K562 (cell line): ENCODE data around the gene TIMP2. TPM values are rescaled to one million over a fixed set of nuclear protein-coding genes. Genes with fewer than 3 reads are reported as not detected.

Source experiments
- ATAC-seq: fragments of 200-7000 bp; cut with Tn5 transposase; 3 replicates; pipeline ENCODE4 v1.9.1; 2020; ENCODE audit warnings: moderate library complexity
- BruUV-seq: library from RNA; stranded (reverse); fragments of 400-500 nt; replicated peaks from 2 replicates; lab custom pipeline; 2021; lab: Mats Ljungman, UMichigan
- CTCF ChIA-PET: fragments of 300-600 bp; formaldehyde crosslinking; extraction: SDS; loops from one replicate; lab custom pipeline; 2021; ENCODE audit warnings: low intra/inter-chr PET ratio; lab: Yijun Ruan, JAX
- POLR2A ChIA-PET: fragments of 300-600, 350-650 bp; sonication (Branson Sonifier 250); formaldehyde crosslinking; extraction: SDS; loops from one replicate; lab custom pipeline; 2021; ENCODE audit warnings: antibody characterized with exemption, inconsistent platforms; lab: Yijun Ruan, JAX
- DNase-seq, 4 experiments: peaks; one replicate each; pipeline versions ENCODE4 v3.0.0 to v3.0.0-alpha.2; 2011 to 2018; ENCODE audit warnings: low spot score in 3 of 4, mixed read lengths in 3 of 4; ENCODE audit errors: extremely low read depth in 1 of 4
- FAIRE-seq: peaks from 2 replicates; lab custom pipeline; 2011; peaks lifted over from hg19 to GRCh38; lab: Jason Lieb, UNC
- H2AFZ ChIP-seq: 2 replicates; pipeline ENCODE4 v1.6.0; 2011; ENCODE audit warnings: low read depth, low read length, control low read depth, inconsistent platforms
- H3K27ac ChIP-seq: fragments of 200-600 bp; 3 replicates; pipeline ENCODE4 v1.8.0; 2011; ENCODE audit warnings: low read depth, mild to moderate bottlenecking, control low read depth, inconsistent platforms, low read length, moderate library complexity, mixed read lengths; ENCODE audit errors: extremely low read depth
- H3K27me3 ChIP-seq, 2 experiments: fragments of 300-600 bp in 1 of 2; 2 replicates in 1 of 2; 3 replicates in 1 of 2; pipeline versions ENCODE4 v1.6.0 to v1.8.0; 2011; ENCODE audit warnings: inconsistent platforms in 2 of 2, low read length in 2 of 2, mild to moderate bottlenecking in 1 of 2, mixed read lengths in 1 of 2, moderate library complexity in 1 of 2; ENCODE audit not compliant: control insufficient read depth in 2 of 2, insufficient read depth in 2 of 2
- H3K36me3 ChIP-seq: fragments of 300-600 bp; 3 replicates; pipeline ENCODE4 v1.8.0; 2011; ENCODE audit warnings: mild to moderate bottlenecking, low read length, inconsistent platforms; ENCODE audit not compliant: control insufficient read depth, insufficient read depth
- H3K4me1 ChIP-seq, 2 experiments: fragments of 200-600 bp in 1 of 2; replicated peaks in 1 of 2; 2 replicates in 1 of 2; 3 replicates in 1 of 2; pipeline versions ENCODE4 v1.5.1 to v1.8.0; 2011; ENCODE audit warnings: inconsistent platforms in 2 of 2, low read length in 2 of 2, mild to moderate bottlenecking in 1 of 2, mixed read lengths in 1 of 2, moderate library complexity in 1 of 2; ENCODE audit not compliant: control insufficient read depth in 2 of 2, insufficient read depth in 2 of 2
- H3K4me2 ChIP-seq: 2 replicates; pipeline ENCODE4 v1.6.1; 2011; ENCODE audit warnings: low read length, control low read depth, inconsistent platforms, mixed read lengths; ENCODE audit not compliant: insufficient read depth
- H3K4me3 ChIP-seq: fragments of 200-600 bp; sonication (generic), shearing (Covaris generic); 2 replicates; pipeline ENCODE4 v1.5.1; 2016; ENCODE audit warnings: control low read depth, inconsistent platforms
- H3K79me2 ChIP-seq: fragments of 200-600 bp; 3 replicates; pipeline ENCODE4 v1.8.0; 2011; ENCODE audit warnings: low read length, inconsistent platforms; ENCODE audit not compliant: control insufficient read depth, insufficient read depth
- H3K9ac ChIP-seq, 2 experiments: 2 replicates each; pipeline versions ENCODE4 v1.6.0 to v1.6.1; 2011; ENCODE audit warnings: low read depth in 2 of 2, low read length in 2 of 2, control low read depth in 1 of 2, inconsistent platforms in 1 of 2, mild to moderate bottlenecking in 1 of 2, mixed read lengths in 1 of 2; ENCODE audit not compliant: insufficient read depth in 1 of 2
- H3K9me1 ChIP-seq: one replicate; pipeline ENCODE4 v1.6.0; 2011; ENCODE audit warnings: inconsistent platforms, mild to moderate bottlenecking, low read length, moderate library complexity; ENCODE audit not compliant: control insufficient read depth, insufficient read depth
- H3K9me3 ChIP-seq: replicated peaks from 2 replicates; pipeline ENCODE4 v1.5.1; 2011; ENCODE audit warnings: low read depth, low read length, inconsistent platforms; ENCODE audit not compliant: control insufficient read depth, insufficient read depth
- H4K20me1 ChIP-seq: replicated peaks from 2 replicates; pipeline ENCODE4 v1.6.1; 2011; ENCODE audit warnings: low read length, inconsistent platforms, mixed read lengths; ENCODE audit not compliant: control insufficient read depth, insufficient read depth
- ASH1L ChIP-seq: fragments of 450-650 bp; IDR thresholded peaks from 2 replicates; pipeline ENCODE4 v1.6.1; 2018; ENCODE audit warnings: borderline replicate concordance, mild to moderate bottlenecking, low read depth; ENCODE audit not compliant: partially characterized antibody
- CBX3 ChIP-seq, 2 experiments: IDR thresholded peaks; 1 replicate in 1 of 2; 2 replicates in 1 of 2; pipeline ENCODE4 v1.6.1; 2012; ENCODE audit warnings: inconsistent platforms in 2 of 2, low read length in 2 of 2, borderline replicate concordance in 1 of 2, control low read depth in 1 of 2
- CXXC5 ChIP-seq: fragments of 250-450 bp; sonication (Bioruptor Pico); IDR thresholded peaks from 2 replicates; pipeline ENCODE4 v1.8.0; 2022; ENCODE audit warnings: inconsistent platforms, mild to moderate bottlenecking, moderate library complexity
- GATA2 ChIP-seq: sonication (generic); formaldehyde crosslinking; IDR thresholded peaks from 2 replicates; pipeline ENCODE4 v1.4.0; 2020; ENCODE audit warnings: mild to moderate bottlenecking, missing genetic modification reagents
- JUND ChIP-seq, 2 experiments: IDR thresholded peaks; 2 replicates in 1 of 2; 3 replicates in 1 of 2; pipeline ENCODE4 v1.6.1; 2011; ENCODE audit warnings: borderline replicate concordance in 2 of 2, low read depth in 2 of 2, low read length in 2 of 2, improper control_type of control experiment in 1 of 2, missing biosample characterization in 1 of 2, missing genetic modification characterization in 1 of 2, missing genetic modification reagents in 1 of 2
- MXI1 ChIP-seq: IDR thresholded peaks from 2 replicates; pipeline ENCODE4 v1.6.1; 2011; ENCODE audit warnings: low read depth, mild to moderate bottlenecking, improper control_type of control experiment, low read length
- SMAD2 ChIP-seq: fragments of 150-350 bp; IDR thresholded peaks from 2 replicates; pipeline ENCODE4 v1.6.1; 2014; ENCODE audit warnings: low read depth, mild to moderate bottlenecking, low read length
- WGBS: fragments of 100-300 bp; shearing (Covaris generic); methylation state at CpG from one replicate; pipeline ENCODE4 v1.1.6; 2016; ENCODE audit warnings: low coverage, mixed read lengths; ENCODE audit not compliant: insufficient coverage; ENCODE audit errors: missing lambda C conversion rate; 5-methylcytosine and 5-hydroxymethylcytosine counted together
- in situ Hi-C: fragments of 300-500 bp; cut with MboI; formaldehyde crosslinking; loops from 4 replicates; pipeline ENCODE4 v1.15.0; 2018; ENCODE audit warnings: inconsistent platforms, mixed read lengths
- intact Hi-C: fragments of 100-400 bp; cut with micrococcal nuclease; formaldehyde crosslinking; loops from 2 replicates; pipeline ENCODE4 v1.14.2; 2022
- polyA plus RNA-seq, 8 experiments: library from polyadenylated mRNA; depleted of rRNA in 4 of 8; stranded (reverse) in 5 of 8; unstranded in 3 of 8; fragments of >200 nt; fragmentation: Nextera tagmentation in 2 of 8; fragmentation: Illumina TruSeq in 1 of 8; extraction: Ambion mirVana in 2 of 8; extraction: Trizol in 1 of 8; gene quantifications; 2 replicates each; pipeline versions ENCODE4 v1.2.1 to v1.2.3, GENCODE V29; 2011 to 2014; ENCODE audit warnings: inconsistent platforms in 1 of 8, missing spikeins in 1 of 8
- total RNA-seq, 7 experiments: library from RNA; depleted of rRNA in 6 of 7; stranded (reverse); fragments of >200 nt in 6 of 7; fragmentation: Illumina TruSeq in 2 of 7; extraction: Trizol in 2 of 7; gene quantifications; 2 replicates each; pipeline versions ENCODE4 v1.2.1 to v1.2.3, GENCODE V29; 2011 to 2021; ENCODE audit warnings: low replicate concordance in 1 of 7
- TF ChIP-seq, protein P1 (sequence below): fragments of 450-650 bp; IDR thresholded peaks from 2 replicates; pipeline ENCODE4 v1.6.1; 2016
- TF ChIP-seq, protein P2 (sequence below): fragments of 250-450 bp; sonication (Bioruptor Pico); IDR thresholded peaks from 2 replicates; pipeline ENCODE4 v1.5.0; 2022; ENCODE audit warnings: mild to moderate bottlenecking
- TF ChIP-seq, protein P3 (sequence below): fragments of 450-650 bp; conservative IDR thresholded peaks from 2 replicates; pipeline ENCODE4 v1.6.1; 2016; ENCODE audit warnings: missing genetic modification characterization, low read depth, mild to moderate bottlenecking, missing compliant biosample characterization, moderate library complexity
- TF ChIP-seq, protein P4 (sequence below): fragments of 250-450 bp; sonication (Bioruptor Pico); IDR thresholded peaks from 2 replicates; pipeline ENCODE4 v1.5.0; 2020; ENCODE audit warnings: mild to moderate bottlenecking
- TF ChIP-seq, protein P5 (sequence below): IDR thresholded peaks from 2 replicates; pipeline ENCODE4 v1.6.1; 2011; ENCODE audit not compliant: insufficient read length; ENCODE audit errors: extremely low read depth

Gene TIMP2
- total and polyA plus RNA-seq, 9 of the 15 experiments (the other 6 are each of a cell fraction or from before 2014, with no cell fraction given), result 0.55 TPM; not detected in 8

DNA sequence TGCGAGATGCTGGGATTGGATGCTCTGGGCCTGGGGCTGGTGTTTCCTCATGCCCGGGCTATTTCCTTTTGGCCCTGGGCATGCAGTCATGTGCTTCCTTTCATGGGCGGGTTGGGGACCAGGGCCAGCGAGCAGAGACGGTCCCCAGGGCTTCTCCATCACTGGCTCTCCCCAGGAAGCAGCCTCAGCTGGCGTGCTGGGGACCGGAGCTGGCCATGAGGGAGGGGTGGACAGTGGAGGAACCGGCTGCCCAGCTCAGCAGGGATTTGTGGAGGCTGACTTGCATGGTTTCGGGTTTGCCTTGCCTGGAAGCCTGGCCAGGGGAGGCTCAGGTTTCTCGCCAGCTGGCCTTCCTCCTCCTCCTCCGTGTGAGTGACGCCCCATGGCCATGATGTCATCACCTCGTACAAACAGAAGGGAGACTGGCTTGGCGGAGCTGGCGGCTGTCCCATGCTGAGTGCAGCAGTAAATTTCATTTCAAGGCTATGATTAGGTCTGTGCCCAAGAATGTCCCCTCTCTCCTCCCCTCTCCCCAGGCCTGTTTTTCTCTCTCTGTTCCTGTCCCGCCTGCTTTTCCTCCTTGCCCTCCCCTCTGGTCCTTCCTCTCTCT, 8.9 kb upstream of the TIMP2 start:
- Histone ChIP-seq H3K4me2 (no peak overlapping the region), H3K36me3 (no peaks in the 10 kb centered on the region), H3K9ac (no peak overlapping the region), H3K4me3 (no peak overlapping the region), H3K9me1 (no peaks in the 10 kb centered on the region), H2AFZ (no peak overlapping the region), H3K79me2 (no peaks in the 10 kb centered on the region), H3K27me3 (peaks cover 48 to 86% of the 10 kb centered on the region in 2 experiments), H3K27ac (no peak overlapping the region), H4K20me1 (0 out of 2 replicates have a peak, but pooled peaks cover 15% of the 10 kb centered on the region), H3K9me3 (no peaks in the 10 kb centered on the region), H3K4me1 (peaks cover 3 to 13% of the 10 kb centered on the region in 2 experiments; a peak in 3 of 5 replicates)
- DNase-seq (no peak), FAIRE-seq (no peak), ATAC-seq (peak; percentile 46)
- 3% methylated on average over 13 of the region's 16 CpGs for WGBS
- BruUV-seq, result no TSS peak
- intact Hi-C loops, result no loop called here
- POLR2A ChIA-PET, result interaction anchor here (0.7 kb wide), 1 partner anchor 604 kb away, joined by 3 read pairs; no protein-coding TSS in a partner anchor
- in situ Hi-C loops, result no loop called here
- CTCF ChIA-PET, result no interaction called here
- TF ChIP-seq GATA2 (CRISPR knock-in tag) (no peak), JUND (IDR thresholded peaks at IDR 0.05; ENCODE audit: borderline replicate concordance, low read depth, low read length) (0 out of 2 replicates have a peak, but pooled peaks have one; percentile 14), JUND (tag; IDR thresholded peaks at IDR 0.05; ENCODE audit: borderline replicate concordance, low read depth, low read length) (0 out of 3 replicates have a peak, but pooled peaks have one; percentile 14), CBX3 (IDR thresholded peaks at IDR 0.05; ENCODE audit: borderline replicate concordance in 1 of 2, low read length in 2 of 2) (no peak), SMAD2 (no peak), CXXC5 (CRISPR knock-in tag) (no peak), MXI1 (no peak), ASH1L (no peak)
- TF ChIP-seq, protein P1, sequence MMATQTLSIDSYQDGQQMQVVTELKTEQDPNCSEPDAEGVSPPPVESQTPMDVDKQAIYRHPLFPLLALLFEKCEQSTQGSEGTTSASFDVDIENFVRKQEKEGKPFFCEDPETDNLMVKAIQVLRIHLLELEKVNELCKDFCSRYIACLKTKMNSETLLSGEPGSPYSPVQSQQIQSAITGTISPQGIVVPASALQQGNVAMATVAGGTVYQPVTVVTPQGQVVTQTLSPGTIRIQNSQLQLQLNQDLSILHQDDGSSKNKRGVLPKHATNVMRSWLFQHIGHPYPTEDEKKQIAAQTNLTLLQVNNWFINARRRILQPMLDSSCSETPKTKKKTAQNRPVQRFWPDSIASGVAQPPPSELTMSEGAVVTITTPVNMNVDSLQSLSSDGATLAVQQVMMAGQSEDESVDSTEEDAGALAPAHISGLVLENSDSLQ, result peak; percentile 81
- TF ChIP-seq, protein P2, sequence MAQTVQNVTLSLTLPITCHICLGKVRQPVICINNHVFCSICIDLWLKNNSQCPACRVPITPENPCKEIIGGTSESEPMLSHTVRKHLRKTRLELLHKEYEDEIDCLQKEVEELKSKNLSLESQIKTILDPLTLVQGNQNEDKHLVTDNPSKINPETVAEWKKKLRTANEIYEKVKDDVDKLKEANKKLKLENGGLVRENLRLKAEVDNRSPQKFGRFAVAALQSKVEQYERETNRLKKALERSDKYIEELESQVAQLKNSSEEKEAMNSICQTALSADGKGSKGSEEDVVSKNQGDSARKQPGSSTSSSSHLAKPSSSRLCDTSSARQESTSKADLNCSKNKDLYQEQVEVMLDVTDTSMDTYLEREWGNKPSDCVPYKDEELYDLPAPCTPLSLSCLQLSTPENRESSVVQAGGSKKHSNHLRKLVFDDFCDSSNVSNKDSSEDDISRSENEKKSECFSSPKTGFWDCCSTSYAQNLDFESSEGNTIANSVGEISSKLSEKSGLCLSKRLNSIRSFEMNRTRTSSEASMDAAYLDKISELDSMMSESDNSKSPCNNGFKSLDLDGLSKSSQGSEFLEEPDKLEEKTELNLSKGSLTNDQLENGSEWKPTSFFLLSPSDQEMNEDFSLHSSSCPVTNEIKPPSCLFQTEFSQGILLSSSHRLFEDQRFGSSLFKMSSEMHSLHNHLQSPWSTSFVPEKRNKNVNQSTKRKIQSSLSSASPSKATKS (CRISPR knock-in tag), result no peak
- TF ChIP-seq, protein P3, sequence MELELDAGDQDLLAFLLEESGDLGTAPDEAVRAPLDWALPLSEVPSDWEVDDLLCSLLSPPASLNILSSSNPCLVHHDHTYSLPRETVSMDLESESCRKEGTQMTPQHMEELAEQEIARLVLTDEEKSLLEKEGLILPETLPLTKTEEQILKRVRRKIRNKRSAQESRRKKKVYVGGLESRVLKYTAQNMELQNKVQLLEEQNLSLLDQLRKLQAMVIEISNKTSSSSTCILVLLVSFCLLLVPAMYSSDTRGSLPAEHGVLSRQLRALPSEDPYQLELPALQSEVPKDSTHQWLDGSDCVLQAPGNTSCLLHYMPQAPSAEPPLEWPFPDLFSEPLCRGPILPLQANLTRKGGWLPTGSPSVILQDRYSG, result no peak
- TF ChIP-seq, protein P4, sequence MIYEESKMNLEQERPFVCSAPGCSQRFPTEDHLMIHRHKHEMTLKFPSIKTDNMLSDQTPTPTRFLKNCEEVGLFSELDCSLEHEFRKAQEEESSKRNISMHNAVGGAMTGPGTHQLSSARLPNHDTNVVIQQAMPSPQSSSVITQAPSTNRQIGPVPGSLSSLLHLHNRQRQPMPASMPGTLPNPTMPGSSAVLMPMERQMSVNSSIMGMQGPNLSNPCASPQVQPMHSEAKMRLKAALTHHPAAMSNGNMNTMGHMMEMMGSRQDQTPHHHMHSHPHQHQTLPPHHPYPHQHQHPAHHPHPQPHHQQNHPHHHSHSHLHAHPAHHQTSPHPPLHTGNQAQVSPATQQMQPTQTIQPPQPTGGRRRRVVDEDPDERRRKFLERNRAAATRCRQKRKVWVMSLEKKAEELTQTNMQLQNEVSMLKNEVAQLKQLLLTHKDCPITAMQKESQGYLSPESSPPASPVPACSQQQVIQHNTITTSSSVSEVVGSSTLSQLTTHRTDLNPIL (CRISPR knock-in tag), result no peak
- TF ChIP-seq, protein P5, sequence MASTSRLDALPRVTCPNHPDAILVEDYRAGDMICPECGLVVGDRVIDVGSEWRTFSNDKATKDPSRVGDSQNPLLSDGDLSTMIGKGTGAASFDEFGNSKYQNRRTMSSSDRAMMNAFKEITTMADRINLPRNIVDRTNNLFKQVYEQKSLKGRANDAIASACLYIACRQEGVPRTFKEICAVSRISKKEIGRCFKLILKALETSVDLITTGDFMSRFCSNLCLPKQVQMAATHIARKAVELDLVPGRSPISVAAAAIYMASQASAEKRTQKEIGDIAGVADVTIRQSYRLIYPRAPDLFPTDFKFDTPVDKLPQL, result no peak
